Right renal pelvis (tissue), 4 donors: ENCODE measurements around the gene ENO2. TPM values are rescaled to one million over a fixed set of nuclear protein-coding genes. Genes with fewer than 3 reads are reported as not detected.

Experiments used
- polyA plus RNA-seq, 4 donors: library from polyadenylated mRNA; unstranded; fragments of 120-200 nt; gene quantifications; one replicate each; pipeline ENCODE4 v1.2.1, GENCODE V29; 2013; ENCODE audit not compliant: insufficient read length in 4 of 4

The ENO2 gene
- polyA plus RNA-seq, 4 donors, result 12.1 to 15.7 (median 13.0) TPM

Other genes starting within 250 kb of the ENO2 start
- 10 to 100 TPM; 75.9 to 87.8 (median 84.9) TPM for gene ZNF384, start 225.2 kb upstream of the ENO2 start, polyA plus RNA-seq
- 10 to 100 TPM; 11.2 to 16.7 (median 11.3) TPM for gene PIANP, start 213.8 kb upstream of the ENO2 start, polyA plus RNA-seq
- gene COPS7A, start 190.5 kb upstream of the ENO2 start, polyA plus RNA-seq, result 10 to 100 TPM; 66.4 to 74.5 (median 69.6) TPM
- 100 to 1,000 TPM; 205 to 257 (median 211) TPM for gene MLF2, start 161.4 kb upstream of the ENO2 start, polyA plus RNA-seq
- 100 to 1,000 TPM; 540 to 611 (median 577) TPM for gene PTMS, start 148.2 kb upstream of the ENO2 start, polyA plus RNA-seq
- gene LAG3, start 142.1 kb upstream of the ENO2 start, polyA plus RNA-seq, result 1 to 10 TPM; 1.6 to 1.9 (median 1.7) TPM
- gene CD4, start 125.1 kb upstream of the ENO2 start, polyA plus RNA-seq, result 10 to 100 TPM; 29.9 to 33.8 (median 31.2) TPM
- gene GPR162, start 92.8 kb upstream of the ENO2 start, polyA plus RNA-seq, result 10 to 100 TPM; 24.6 to 41.9 (median 29.4) TPM
- gene P3H3, start 86.2 kb upstream of the ENO2 start, polyA plus RNA-seq, result 10 to 100 TPM; 24.5 to 37.1 (median 29.3) TPM
- 1 to 10 TPM; 5.0 to 7.5 (median 5.5) TPM for gene GNB3, start 73.7 kb upstream of the ENO2 start, polyA plus RNA-seq
- gene CDCA3, start 63.3 kb upstream of the ENO2 start, polyA plus RNA-seq, result 10 to 100 TPM; 25.2 to 26.9 (median 25.8) TPM
- gene USP5, start 62.4 kb upstream of the ENO2 start, polyA plus RNA-seq, result 10 to 100 TPM; 56.5 to 71.2 (median 61.1) TPM
- gene TPI1, start 47.0 kb upstream of the ENO2 start, polyA plus RNA-seq, result 100 to 1,000 TPM; 570 to 637 (median 589) TPM
- 10 to 100 TPM; 10.1 to 15.0 (median 11.8) TPM for gene SPSB2, start 41.3 kb upstream of the ENO2 start, polyA plus RNA-seq
- gene LRRC23, start 9.8 kb upstream of the ENO2 start, polyA plus RNA-seq, result 10 to 100 TPM; 15.0 to 20.1 (median 17.8) TPM
- gene ATN1, start 13.4 kb downstream of the ENO2 start, polyA plus RNA-seq, result 100 to 1,000 TPM; 103 to 136 (median 119) TPM
- gene RNU7-1, start 29.2 kb downstream of the ENO2 start, polyA plus RNA-seq, result 10 to 100 TPM in 1 of 4 donors, 1 to 10 TPM in 1, not detected in 2; 3.8 to 10.0 TPM
- 100 to 1,000 TPM; 124 to 184 (median 147) TPM for gene C12orf57, start 29.4 kb downstream of the ENO2 start, polyA plus RNA-seq
- 10 to 100 TPM; 19.1 to 22.4 (median 20.9) TPM for gene PTPN6, start 36.8 kb downstream of the ENO2 start, polyA plus RNA-seq
- 100 to 1,000 TPM; 243 to 308 (median 261) TPM for gene PHB2, start 56.1 kb downstream of the ENO2 start, polyA plus RNA-seq
- gene EMG1, start 56.3 kb downstream of the ENO2 start, polyA plus RNA-seq, result 10 to 100 TPM; 40.1 to 48.4 (median 46.1) TPM
- 10 to 100 TPM; 57.4 to 71.3 (median 66.8) TPM for gene LPCAT3, start 103.9 kb downstream of the ENO2 start, polyA plus RNA-seq
- 10 to 100 TPM; 51.5 to 63.3 (median 56.3) TPM for gene C1S, start 146.1 kb downstream of the ENO2 start, polyA plus RNA-seq
- 10 to 100 TPM; 43.6 to 54.4 (median 52.2) TPM for gene C1R, start 177.9 kb downstream of the ENO2 start, polyA plus RNA-seq
- gene C1RL, start 194.6 kb downstream of the ENO2 start, polyA plus RNA-seq, result 10 to 100 TPM; 29.4 to 33.5 (median 32.1) TPM
- gene RBP5, start 214.3 kb downstream of the ENO2 start, polyA plus RNA-seq, result 10 to 100 TPM; 46.5 to 54.0 (median 51.6) TPM
- 10 to 100 TPM; 80.8 to 88.7 (median 85.7) TPM for gene CLSTN3, start 215.8 kb downstream of the ENO2 start, polyA plus RNA-seq